ENCODE measurements around the gene BAHCC1. TPM values are rescaled to one million over a fixed set of nuclear protein-coding genes. Genes with fewer than 3 reads are reported as not detected.

BAHCC1 gene
- total RNA-seq, 1 experiment from 2014 or later: 9.9 TPM

- intact Hi-C loops (cut with micrococcal nuclease): loop anchor here (2.0 to 10.0 kb wide), 3 partner anchors 30 to 140 kb away; partner anchors contain the start of gene ACTG1
- no peaks in the 10 kb centered on the region for H3K36me3 ChIP-seq (ENCODE audit: low read depth, low read length)
- peaks cover 31% of the 10 kb centered on the region for H3K4me1 ChIP-seq (ENCODE audit: insufficient read depth, low read length)
- POLR2A ChIA-PET (ENCODE audit: unreplicated experiment): interaction anchor here (0.9 to 1.3 kb wide), 5 partner anchors 15 to 90 kb away, joined by 3 to 12 read pairs (median 4); no protein-coding TSS in a partner anchor
- TF ChIP-seq EZH2 (IDR thresholded peaks at IDR 0.05; ENCODE audit: low read length, unreplicated experiment) (no peak), CTCF (conservative IDR thresholded peaks at IDR 0.05; ENCODE audit: low read depth, low read length) (no peak), EZH2phosphoT487 (IDR thresholded peaks at IDR 0.05; ENCODE audit: borderline replicate concordance, low read length) (no peak)
- no peaks in the 10 kb centered on the region for H3F3A ChIP-seq (ENCODE audit: low read length, unreplicated experiment)
- H3K27me3 ChIP-seq (ENCODE audit: low read length): no peaks in the 10 kb centered on the region
- peak overlapping the region; percentile 91 for H3K4me2 ChIP-seq (ENCODE audit: low read length)
- H2AFZ ChIP-seq (ENCODE audit: low read length): peak overlapping the region; percentile 69
- H3K9ac ChIP-seq (ENCODE audit: low read length): peak overlapping the region; percentile 44
- no peaks in the 10 kb centered on the region for H3K9me3 ChIP-seq (ENCODE audit: low read length)
- BruUV-seq (replicated peaks): no TSS peak
- DNase-seq (peak; percentile 19), ATAC-seq (no peak)
- no peaks in the 10 kb centered on the region for H3K9me2 ChIP-seq (replicated peaks; ENCODE audit: low read length)
- H4K20me1 ChIP-seq (ENCODE audit: low read length): no peaks in the 10 kb centered on the region
- CTCF ChIA-PET: interaction anchor here (0.9 to 1.7 kb wide), 3 partner anchors 49 to 99 kb away, joined by 7 to 10 read pairs (median 9); partner anchors contain the start of gene SLC38A10
- H3K27ac ChIP-seq (ENCODE audit: low read length): peak overlapping the region; percentile 25; the same call in 1 of the 2 replicates
- peaks cover 65% of the 10 kb centered on the region for H3K79me2 ChIP-seq (ENCODE audit: low read length)
- H3K4me3 ChIP-seq (ENCODE audit: low read length): peak overlapping the region; percentile 81
These were observed 808 bp upstream of the BAHCC1 start for GRCh38 chr17:81394377-81394920.

GRCh38 chr17:81395600-81396277 lies 482 bp downstream of the BAHCC1 start:
- no peaks in the 10 kb centered on the region for H4K20me1 ChIP-seq (ENCODE audit: low read length)
- peaks cover 36% of the 10 kb centered on the region for H3K4me1 ChIP-seq (ENCODE audit: insufficient read depth, low read length)
- no peaks in the 10 kb centered on the region for H3K9me3 ChIP-seq (ENCODE audit: low read length)
- H3K4me3 ChIP-seq (ENCODE audit: low read length): peak overlapping the region; percentile 98
- H3K79me2 ChIP-seq (ENCODE audit: low read length): peaks cover 76% of the 10 kb centered on the region
- H3F3A ChIP-seq (ENCODE audit: low read length, unreplicated experiment): no peaks in the 10 kb centered on the region
- H3K9ac ChIP-seq (ENCODE audit: low read length): peak overlapping the region; percentile 95
- no peak for TF ChIP-seq EZH2phosphoT487 (IDR thresholded peaks at IDR 0.05; ENCODE audit: borderline replicate concordance, low read length)
- TF ChIP-seq CTCF (conservative IDR thresholded peaks at IDR 0.05; ENCODE audit: low read depth, low read length): no peak
- TF ChIP-seq EZH2 (IDR thresholded peaks at IDR 0.05; ENCODE audit: low read length, unreplicated experiment): no peak
- TSS peak; percentile 96 for BruUV-seq (replicated peaks)
- peak overlapping the region; percentile 80 for H3K27ac ChIP-seq (ENCODE audit: low read length)
- H3K36me3 ChIP-seq (ENCODE audit: low read depth, low read length): no peaks in the 10 kb centered on the region
- ATAC-seq (no peak), DNase-seq (peak; percentile 21)
- H3K4me2 ChIP-seq (ENCODE audit: low read length): peak overlapping the region; percentile 100
- intact Hi-C loops (cut with micrococcal nuclease): loop anchor here (2.0 to 10.0 kb wide), 3 partner anchors 31 to 141 kb away; partner anchors contain the start of gene ACTG1
- ChIA-PET CTCF (interaction anchor here (0.9 to 1.7 kb wide), 5 partner anchors 30 to 104 kb away, joined by 4 to 10 read pairs (median 7); partner anchors contain the start of gene SLC38A10), POLR2A (ENCODE audit: unreplicated experiment) (interaction anchor here (0.6 to 1.3 kb wide), 6 partner anchors 16 to 89 kb away, joined by 3 to 12 read pairs (median 4); no protein-coding TSS in a partner anchor)
- no peak overlapping the region for H2AFZ ChIP-seq (ENCODE audit: low read length)
- no peaks in the 10 kb centered on the region for H3K27me3 ChIP-seq (ENCODE audit: low read length)
- H3K9me2 ChIP-seq (replicated peaks; ENCODE audit: low read length): no peaks in the 10 kb centered on the region
